Omental fat pad (tissue), 4 donors: ENCODE results near the gene LYPD6. TPM values are rescaled to one million over a fixed set of nuclear protein-coding genes. Genes with fewer than 3 reads are reported as not detected.

Source experiments
- ATAC-seq: fragments of 150-250 bp; one replicate; pipeline ENCODE4 v1.9.1; 2016; ENCODE audit warnings: mild to moderate bottlenecking, moderate library complexity; ENCODE audit not compliant: low FRiP score
- DNase-seq: peaks from one replicate; pipeline ENCODE4 v3.0.0-alpha.2; 2019; ENCODE audit warnings: low spot score
- total RNA-seq, 4 donors: library from RNA; depleted of rRNA; stranded (reverse); fragments of >200 nt; gene quantifications; one replicate each; pipeline ENCODE4 v1.1.0, GENCODE V29; 2016
- TF ChIP-seq, protein P1 (sequence below), 3 donors: fragments of 450-650 bp; IDR thresholded peaks; one replicate each; pipeline ENCODE4 v1.5.1; 2016 to 2017; ENCODE audit warnings: antibody characterized with exemption in 3 of 3, mild to moderate bottlenecking in 3 of 3, moderate library complexity in 2 of 3

LYPD6 gene
- total RNA-seq = 10 to 100 TPM in 1 of 4 donors, 1 to 10 TPM in 3; 1.2 to 13.9 (median 2.0) TPM

- no peak for DNase-seq
- peak; percentile 96 for ATAC-seq
- TF ChIP-seq, protein P1, sequence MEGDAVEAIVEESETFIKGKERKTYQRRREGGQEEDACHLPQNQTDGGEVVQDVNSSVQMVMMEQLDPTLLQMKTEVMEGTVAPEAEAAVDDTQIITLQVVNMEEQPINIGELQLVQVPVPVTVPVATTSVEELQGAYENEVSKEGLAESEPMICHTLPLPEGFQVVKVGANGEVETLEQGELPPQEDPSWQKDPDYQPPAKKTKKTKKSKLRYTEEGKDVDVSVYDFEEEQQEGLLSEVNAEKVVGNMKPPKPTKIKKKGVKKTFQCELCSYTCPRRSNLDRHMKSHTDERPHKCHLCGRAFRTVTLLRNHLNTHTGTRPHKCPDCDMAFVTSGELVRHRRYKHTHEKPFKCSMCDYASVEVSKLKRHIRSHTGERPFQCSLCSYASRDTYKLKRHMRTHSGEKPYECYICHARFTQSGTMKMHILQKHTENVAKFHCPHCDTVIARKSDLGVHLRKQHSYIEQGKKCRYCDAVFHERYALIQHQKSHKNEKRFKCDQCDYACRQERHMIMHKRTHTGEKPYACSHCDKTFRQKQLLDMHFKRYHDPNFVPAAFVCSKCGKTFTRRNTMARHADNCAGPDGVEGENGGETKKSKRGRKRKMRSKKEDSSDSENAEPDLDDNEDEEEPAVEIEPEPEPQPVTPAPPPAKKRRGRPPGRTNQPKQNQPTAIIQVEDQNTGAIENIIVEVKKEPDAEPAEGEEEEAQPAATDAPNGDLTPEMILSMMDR (IDR thresholded peaks at IDR 0.05) = no peak
Measured at GRCh38 chr2:149330127-149331022, at the start of gene LYPD6. Gene LYPD6 (plus strand): TSS chr2:149330587. CDS start chr2:149437709, 107,122 bp downstream.

GRCh38 chr2:149281441-149281840, 48.9 kb upstream of the LYPD6 start:
- DNase-seq = no peak
- TF ChIP-seq, protein P1 (IDR thresholded peaks at IDR 0.05) = no peak
- ATAC-seq = no peak

DNA sequence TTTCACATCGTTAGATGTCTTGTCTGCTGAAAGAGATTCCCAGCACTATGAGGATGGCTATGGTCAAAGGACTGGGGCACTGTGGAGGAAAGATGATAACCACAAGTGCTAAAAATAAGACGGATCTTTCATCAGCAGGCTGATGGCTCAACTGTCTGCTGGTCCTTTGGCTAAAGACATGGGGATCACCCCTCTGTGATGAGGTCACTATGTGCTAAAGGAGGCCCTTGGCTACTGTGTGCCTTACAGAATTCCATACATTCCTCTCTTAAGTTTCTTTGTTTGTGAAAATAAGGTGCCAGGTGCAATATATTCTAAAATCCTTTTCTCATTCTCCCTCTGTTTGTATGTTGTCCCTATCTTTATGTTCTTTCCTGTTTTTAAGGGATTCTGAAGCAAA, 39.7 kb upstream of the LYPD6 start:
- TF ChIP-seq, protein P1 (IDR thresholded peaks at IDR 0.05) = no peak
- ATAC-seq (no peak), DNase-seq (no peak)

DNA sequence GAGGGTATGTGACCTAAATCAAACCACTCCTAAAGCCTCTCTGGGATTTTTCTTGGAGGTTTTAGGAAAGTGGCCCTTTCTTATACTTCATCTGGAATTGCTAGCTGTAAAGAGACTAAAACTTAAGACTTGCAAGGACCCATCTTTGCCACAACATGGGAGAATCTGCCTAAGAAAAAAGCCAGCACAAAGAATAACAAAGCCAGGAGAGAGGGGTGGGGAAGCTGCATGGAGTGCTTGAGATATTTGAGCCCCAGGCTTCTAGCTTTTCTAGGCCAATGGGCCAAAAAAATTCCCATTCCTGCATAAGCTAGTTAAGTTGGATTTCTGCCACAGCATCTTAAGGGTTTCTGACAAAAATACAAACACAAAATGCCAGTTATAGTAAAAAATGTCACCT, 38.5 kb upstream of the LYPD6 start:
- TF ChIP-seq, protein P1 (IDR thresholded peaks at IDR 0.05) = no peak
- ATAC-seq (no peak), DNase-seq (no peak)

DNA sequence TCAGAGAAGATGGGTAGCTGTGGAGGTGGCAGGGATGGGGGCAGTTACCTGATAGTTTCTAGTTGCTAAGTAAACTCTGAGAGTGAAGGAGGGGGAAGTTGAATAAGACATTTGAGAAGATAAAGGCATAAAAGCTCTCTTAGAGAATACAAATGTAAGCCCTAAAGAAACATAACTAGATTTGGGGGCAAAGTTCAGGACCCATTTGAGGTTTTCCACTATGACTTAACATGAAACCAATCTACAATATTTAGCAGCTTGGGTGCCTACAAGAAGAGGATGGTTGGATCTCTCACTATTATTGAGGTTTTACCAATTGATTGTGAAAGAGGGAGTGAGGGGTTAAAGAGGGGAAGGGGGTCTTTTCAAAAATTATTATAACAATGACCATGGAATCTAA, 34.4 kb upstream of the LYPD6 start:
- TF ChIP-seq, protein P1 (IDR thresholded peaks at IDR 0.05) = no peak

DNA sequence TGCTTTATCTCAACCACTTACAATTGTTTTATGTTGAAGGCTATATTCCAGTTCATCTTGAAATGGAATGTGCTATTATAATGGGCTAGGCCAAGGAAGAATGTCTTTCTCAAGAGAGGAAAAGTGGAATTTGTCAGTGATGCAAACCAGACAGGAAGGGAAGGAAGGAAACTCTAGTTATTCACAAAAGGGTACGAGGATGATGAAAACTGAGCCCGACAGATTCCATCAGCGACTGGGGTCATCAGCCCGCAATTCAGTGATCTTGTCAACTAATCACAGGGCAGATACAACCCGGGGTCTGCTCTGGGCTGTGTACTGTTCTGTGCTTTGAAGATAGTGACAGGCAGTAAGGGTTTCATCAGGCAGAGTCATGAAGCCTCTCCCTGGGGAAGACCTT, 23.4 kb upstream of the LYPD6 start:
- DNase-seq = no peak

More for the DNA sequence above, 34.4 kb upstream of the LYPD6 start:
- DNase-seq (no peak), ATAC-seq (no peak)

More for the DNA sequence above, 23.4 kb upstream of the LYPD6 start:
- TF ChIP-seq, protein P1 (IDR thresholded peaks at IDR 0.05) = no peak
- ATAC-seq = no peak
